ENCODE data around the gene PTHLH.

Gene PTHLH

DNA sequence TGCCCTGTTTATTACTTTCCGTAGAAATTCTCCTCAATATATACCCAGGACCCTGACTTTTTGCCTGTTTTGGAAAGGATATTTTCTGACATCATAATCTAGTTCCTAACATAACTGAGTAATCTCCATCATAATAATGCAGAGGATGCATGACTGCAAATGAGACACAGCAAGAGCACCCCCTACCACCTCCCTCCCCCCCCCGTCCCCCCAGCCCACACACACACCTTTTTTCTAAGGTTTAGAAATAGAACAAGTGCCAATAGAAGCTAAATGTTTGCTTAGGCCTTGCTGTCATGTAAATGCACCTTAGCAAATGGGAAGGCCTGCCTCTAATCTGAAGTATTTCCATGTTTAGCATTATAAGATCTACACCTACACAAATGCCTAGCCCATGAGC lies at the start of gene PTHLH:
Gene PTHLH (minus strand): TSS at position 13 of the 400 bp plus-strand sequence. CDS start 3,239 bp downstream, outside the sequence.
- DNase-seq = no peak

DNA sequence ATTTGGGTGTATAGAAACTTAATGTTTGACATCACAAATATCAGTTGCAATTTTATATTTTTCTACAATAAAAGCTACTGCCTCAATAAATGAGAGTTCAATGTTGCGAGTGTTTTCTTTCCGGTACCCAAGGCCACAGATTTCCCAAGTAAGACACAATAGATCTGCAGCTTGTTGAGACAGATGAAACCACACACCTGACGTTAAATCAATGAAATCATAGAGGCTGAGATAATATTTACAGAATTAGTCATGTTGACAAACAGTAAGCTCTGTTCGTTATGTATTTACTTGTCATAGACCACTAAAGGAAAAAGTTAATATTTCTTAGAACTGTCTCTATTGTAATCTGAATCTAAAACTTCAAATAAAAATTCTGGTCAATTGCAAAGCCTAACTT lies 49.2 kb upstream of the PTHLH start:
- no peak for DNase-seq

DNA sequence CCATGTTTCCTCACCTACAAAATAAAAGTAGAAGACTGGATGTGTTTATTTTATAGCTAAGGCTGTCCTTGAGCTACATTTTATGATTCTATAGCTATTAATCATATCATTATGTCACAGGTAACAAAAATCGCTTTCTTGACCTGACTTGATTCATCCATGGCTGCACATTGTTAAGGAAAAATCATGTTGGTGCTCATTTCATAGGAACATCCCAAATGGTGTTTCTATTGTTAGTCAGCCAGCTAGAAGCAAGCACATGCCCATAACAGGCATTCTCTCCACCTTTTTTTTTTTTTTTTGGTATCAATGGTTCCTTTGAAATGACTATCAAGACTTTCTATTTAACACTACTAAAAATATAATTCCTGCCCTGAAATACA lies 45.3 kb upstream of the PTHLH start:
- no peak for DNase-seq

DNA sequence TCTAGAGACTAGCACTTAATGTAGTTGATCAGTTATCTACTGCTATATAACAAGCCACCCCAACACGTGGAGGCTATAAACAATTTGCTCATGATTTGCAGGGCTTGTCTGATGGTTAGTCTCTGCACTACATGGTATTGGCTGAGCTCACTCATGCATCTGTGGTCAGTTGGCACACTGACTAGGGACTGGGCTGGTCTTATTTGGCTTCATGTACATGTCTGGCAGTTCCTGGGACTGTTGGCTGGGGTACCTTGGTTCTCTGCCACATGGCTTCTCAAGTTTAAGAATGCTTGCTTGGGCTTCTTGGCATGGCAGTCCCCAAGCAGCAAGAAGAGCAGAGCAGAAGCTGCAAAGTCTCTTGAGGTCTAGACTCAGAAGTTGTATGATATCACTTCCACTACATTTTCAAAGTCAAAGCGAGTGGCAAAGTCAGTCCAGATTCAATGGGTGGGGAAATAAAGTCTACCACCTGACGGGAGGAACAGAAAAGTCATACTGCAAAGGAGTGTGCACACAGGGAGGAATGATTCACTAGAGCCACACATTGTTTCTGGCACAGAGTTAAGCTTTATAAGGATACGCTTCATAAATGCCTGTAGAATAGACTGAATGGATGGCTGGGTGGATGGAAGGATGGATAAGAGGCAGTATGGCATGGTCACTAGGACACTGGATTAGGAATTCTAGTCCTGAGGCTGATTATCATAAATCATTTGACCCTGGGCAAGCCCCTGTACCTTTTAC lies 44.8 kb upstream of the PTHLH start:
- DNase-seq = no peak

DNA sequence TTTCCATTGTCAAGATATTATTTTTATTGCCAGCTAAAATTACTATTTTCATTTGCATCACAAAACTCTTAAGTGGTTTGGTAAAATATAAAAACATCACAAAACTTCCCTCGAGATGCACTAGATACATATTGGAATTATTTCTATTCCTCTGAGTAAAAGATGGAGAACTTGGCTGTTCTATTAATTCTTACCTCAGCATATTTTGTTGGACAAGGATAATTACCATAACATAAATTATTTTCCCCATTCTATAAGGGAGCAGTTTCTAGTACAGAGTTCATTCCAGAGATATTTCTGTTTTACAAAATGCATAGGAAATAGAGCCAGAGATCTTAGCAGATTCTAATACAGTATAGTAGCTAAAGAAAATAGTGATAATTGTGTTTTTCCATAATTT lies 42.6 kb upstream of the PTHLH start:
- DNase-seq = no peak

DNA sequence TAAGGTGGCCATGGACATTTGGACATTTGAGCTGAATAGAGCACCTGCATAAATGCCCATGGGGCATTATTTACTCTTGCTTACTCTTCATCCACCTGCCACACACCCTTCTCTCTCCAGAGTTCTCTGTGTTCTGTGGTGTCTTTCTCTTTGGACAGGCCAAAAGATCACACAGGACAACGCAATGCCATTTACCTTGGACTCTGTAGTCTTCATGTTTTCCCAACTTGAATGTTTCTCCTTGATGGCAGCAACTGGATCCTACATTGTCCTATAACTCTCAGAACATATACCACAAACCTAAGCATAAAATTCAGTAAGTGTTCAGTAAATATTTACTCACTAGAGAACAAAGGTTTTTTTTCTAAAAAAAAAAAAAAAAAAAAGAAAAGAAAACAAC lies 41.7 kb upstream of the PTHLH start:
- no peak for DNase-seq

DNA sequence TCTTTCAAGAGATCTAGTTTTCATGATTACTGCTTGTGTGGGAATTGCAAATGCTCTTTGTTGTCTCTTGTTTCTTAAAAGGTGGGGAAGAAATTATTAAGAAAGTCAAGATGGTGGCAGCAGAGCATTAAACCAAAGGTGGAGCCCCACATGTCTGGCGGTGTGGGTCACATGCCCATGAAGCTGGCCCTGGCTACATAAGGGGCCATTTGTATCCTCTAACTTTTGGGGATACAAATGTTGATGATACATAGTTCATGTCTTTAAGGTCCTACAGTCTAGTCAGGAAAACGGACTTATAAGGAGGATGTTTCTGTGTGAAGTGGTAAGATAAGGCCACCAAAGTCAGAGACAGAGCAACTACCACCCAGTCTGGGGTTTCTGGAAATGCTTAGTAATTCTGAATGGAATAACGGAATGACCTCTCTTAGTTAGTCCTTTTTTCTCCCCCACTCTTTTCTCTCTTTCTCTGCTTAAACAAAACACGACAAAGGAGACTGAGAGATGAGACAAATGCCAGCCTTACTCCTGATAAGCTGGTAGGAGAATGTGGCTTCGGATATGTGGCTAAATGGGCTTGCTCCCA lies 39.9 kb upstream of the PTHLH start:
- DNase-seq = no peak

DNA sequence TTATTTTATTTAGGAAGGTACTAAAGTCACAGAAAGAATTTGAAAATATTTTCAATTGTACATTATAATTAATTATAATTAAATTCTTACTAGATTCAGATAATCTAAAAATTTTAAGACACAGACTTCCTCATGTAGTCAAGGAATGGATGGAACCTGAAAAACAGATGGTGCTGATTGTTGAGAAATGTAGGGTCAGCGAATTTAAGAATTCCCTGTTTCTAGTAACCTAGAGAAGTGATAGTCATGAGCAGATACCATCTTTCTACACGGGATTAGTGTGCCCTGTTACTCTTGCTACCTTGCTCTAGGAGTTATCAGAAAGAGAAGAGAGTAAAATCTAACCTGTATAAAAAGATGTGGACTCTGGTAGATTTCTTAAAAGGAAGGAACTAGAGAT lies 37.5 kb upstream of the PTHLH start:
- no peak for DNase-seq

DNA sequence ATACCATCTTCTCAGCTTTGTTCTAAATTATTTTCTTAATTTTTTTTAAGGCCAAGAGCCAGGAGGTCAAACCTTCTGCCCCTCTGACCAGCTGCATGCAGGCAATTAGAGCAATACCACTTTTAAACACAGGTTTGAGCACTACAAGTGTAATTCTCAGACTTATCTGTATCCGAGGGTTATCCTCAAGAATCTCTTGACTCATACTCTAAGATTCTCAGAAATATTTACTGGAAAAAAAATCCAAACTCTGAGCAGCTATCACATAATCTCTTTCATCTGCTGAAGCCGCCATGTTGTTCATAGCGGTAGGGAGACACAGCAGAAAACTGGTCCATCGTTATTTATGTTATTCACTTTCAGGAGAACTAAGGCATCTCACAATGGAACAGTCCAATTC lies 27.4 kb upstream of the PTHLH start:
- no peak for DNase-seq

DNA sequence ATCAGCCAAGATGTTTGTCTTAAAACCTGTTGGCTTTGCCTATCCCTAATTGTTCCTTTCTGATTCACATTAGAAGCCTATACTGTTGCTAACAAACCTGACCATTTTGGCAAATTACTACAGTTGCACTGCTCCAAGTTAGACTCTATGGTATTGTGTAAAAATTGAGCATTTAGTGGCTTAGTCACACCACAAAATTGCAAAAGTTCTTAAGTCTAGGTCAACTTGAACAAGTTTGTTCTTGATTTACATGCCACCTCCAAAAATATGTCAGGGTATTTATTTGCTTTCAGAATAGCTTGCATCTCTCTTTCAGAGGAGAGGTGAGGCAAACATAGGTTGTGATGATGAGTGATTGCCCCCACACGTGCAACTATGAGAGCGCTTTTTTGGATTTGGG lies 27.0 kb upstream of the PTHLH start:
- DNase-seq = no peak

DNA sequence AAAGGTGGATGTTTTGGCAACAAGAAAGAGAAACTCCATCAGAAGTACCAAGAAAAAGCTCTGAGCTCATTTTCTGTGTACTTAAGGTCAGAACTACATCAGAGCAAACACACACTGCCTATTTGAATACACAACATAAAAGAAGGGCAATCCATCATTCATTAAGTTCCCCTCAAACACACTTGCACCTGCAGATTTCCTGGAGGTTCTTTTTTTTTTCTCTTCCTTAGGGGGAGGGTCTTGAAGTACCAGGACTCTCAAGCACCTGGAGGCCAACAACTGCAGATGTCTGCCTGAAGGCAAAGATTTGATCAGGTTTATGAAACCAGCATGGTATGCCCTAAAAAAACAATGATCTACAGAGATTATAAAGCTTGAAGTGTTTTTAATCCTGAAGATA lies 26.1 kb upstream of the PTHLH start:
- no peak for DNase-seq

DNA sequence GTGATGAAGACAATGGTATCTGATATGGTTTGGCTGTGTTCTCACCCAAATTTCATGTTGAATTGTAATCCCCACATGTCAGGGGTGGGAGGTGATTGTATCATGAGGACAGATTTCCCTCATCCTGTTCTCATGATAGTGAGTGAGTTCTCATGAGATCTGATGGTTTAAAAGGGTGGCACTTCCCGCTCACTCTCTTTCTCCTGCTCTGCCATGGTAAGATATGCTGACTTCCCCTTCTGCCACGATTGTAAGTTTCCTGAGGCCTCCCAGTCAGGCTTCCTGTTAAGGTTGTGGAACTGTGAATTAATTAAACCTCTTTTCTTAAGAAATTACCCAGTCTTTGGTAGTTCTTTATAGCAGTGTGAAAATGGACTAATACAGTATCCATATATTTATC lies 25.6 kb upstream of the PTHLH start:
- no peak for DNase-seq

DNA sequence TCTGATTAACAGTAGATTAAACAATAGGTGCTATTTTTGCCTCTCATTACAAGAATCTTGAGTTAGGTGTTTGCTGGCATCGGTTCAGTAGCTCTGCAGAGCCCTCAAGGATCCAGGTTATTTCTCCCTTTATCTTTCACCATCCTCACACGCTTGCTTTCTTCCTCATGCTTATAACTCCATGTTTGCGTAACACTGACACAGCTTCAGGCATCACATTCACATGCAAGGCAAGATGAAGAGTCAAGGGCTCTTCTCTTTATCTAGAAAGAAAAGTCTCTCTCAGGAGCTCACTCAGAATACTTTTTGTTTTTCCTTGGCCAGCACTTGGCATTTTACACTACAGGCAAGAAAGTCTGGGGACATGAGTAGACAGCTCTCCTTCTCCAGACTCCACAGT lies 24.2 kb upstream of the PTHLH start:
- no peak for DNase-seq

DNA sequence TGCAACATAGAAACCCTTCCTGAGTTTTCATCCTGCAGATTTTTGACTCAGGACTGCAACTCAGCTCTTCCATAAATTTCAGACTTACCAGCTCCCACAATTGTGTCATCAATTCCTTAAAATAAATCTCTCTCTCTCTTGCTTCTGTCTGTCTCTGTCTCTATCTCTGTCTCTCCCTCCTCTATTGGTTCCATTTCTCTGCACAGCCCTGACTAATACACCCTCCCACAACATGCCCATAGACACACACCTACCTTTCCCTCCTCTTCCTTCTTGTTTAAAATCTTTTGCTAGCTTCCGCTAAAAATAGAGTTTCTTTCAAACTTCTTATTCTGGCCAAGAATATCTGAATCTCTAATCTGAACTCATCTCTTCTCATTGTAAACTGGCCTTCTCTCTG lies 22.9 kb upstream of the PTHLH start:
- no peak for DNase-seq

DNA sequence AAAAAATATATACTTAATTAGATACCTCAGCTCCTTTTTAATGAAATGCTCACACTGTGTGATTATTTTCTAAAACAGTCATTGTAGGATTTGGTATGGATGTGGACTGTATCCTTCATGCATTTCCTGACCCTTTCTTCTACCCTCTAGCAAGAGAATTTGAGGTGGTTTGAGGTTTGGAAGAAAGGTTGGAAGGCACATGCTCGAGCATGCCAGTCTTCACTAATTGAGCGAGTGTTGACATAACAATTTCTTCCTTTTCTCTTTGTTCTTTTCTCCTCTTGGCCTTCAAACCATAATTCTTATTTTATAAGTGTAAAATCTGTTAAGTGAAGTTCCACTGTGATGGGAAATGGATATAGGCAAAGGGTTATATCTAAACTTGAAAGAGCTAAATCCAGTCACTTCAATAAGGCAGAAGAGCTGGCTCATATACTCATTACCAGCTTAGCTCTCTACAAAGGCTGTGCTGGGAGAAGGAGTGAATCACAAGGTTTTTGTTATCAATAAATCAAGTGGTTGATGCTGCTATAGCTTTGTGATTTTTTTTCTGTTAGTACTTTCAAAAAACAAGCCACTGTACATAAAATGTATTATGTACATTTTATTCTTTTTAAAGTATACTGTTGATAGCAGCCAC lies 16.2 kb upstream of the PTHLH start:
- DNase-seq = no peak

DNA sequence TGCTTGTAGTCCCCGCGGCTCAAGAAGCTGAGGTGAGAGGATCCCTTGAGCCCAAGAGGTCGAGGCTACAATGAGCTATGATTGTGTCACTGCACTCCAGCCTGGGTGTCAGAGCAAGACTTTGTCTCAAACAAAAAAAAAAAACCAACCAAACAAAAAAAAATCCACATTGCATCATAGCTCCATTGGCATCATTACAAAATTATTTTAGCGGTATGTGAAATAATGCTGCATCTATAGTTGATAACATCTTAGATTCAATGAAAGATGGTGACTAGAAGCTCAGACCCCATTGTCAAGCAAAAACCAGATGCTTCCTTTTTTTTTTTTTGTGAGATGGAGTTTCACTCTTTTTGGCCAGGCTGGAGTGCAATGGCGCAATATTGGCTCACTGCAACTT lies 14.8 kb upstream of the PTHLH start:
- DNase-seq = no peak

DNA sequence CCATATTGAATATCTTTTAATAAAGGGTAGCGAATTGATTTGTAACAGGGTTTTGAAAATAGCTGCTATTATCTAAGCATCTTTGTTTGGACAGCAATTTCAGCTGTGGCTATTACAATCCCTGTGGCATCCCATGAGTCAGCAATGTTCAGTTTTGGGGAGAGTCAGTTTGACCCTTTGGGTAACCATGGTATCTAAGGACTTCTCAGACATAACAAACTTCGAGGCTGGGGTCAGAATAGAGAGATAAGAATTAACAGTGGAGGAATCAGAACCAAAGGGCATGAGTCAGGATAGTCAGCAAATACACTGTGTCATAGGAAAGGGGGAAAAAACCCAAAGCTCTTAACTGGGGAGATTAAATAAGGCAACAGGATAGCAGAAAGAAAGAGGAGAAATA lies 11.7 kb upstream of the PTHLH start:
- no peak for DNase-seq

DNA sequence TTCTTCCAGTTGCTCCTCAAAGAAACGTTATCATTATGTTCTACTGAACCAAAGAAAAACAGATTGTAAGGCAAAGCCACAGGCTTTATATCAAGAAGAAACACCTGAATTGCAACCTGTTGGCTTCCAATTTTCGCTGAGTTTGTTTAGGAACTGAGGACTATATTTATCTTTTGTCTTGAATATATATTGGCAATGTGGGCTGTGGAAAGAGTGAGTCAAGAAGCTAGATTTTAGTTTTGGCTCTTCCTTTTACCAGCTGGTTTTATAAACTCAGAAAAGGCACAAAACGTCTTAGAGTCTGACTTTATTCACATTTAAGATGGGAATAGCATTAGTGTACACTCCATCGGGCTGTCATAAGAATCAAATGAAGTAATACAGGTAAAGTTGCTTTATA lies 10.4 kb upstream of the PTHLH start:
- no peak for DNase-seq

DNA sequence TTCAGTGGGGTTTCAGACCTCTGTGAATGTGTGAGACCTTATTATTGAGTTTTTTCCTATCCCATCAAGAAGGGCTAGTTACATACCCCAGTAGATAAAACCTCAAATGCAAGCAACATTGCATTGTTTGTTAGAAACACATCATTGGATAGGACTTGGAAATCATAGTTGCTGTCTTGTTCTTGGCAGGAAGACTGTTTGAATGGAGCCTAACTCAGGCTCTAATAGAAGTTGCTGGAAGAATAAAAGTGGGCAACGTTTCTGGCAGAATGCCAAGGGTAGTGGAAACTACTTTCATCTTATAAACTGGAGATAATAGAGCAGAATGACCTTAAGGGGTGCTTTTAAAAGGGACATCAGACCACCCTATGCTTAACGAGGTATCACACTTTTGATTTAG lies 9.9 kb upstream of the PTHLH start:
- DNase-seq = no peak

DNA sequence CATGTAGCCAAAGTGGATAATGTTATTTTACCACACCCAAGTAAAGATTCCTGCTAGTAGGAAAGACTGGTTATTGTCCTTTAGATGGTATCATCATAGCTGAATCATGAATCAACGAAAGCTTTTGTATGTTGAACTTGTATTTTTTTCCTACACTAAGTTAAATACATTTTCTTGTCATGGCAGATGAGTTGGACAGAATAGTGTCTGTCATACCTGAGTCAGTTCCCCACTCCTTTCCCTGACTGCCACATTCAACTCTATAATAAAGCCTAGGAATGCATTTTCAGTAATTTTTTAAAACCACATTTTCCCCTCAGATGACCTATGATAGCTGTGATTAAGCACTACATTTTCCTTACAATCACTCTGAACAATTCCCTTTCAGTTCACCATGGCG lies 9.3 kb upstream of the PTHLH start:
- no peak for DNase-seq

DNA sequence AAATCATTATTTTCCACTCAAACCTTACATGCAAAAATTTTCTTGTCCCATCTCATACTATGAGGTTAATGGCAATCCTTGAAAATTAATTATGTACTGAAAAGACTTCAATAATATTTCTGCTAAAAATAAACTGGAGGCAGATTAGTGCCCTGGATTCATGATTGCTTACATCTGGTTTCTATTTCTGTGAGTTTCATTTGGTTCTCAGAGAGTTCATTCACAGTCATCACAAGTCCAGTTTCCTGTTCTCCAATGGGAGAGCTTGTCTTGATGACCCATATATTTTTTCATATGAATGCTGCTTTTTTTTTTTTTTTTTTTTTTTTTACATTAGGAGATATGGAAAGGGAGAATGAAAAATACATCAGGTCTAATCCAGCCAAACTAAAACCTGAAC lies 6.6 kb upstream of the PTHLH start:
- DNase-seq = no peak

DNA sequence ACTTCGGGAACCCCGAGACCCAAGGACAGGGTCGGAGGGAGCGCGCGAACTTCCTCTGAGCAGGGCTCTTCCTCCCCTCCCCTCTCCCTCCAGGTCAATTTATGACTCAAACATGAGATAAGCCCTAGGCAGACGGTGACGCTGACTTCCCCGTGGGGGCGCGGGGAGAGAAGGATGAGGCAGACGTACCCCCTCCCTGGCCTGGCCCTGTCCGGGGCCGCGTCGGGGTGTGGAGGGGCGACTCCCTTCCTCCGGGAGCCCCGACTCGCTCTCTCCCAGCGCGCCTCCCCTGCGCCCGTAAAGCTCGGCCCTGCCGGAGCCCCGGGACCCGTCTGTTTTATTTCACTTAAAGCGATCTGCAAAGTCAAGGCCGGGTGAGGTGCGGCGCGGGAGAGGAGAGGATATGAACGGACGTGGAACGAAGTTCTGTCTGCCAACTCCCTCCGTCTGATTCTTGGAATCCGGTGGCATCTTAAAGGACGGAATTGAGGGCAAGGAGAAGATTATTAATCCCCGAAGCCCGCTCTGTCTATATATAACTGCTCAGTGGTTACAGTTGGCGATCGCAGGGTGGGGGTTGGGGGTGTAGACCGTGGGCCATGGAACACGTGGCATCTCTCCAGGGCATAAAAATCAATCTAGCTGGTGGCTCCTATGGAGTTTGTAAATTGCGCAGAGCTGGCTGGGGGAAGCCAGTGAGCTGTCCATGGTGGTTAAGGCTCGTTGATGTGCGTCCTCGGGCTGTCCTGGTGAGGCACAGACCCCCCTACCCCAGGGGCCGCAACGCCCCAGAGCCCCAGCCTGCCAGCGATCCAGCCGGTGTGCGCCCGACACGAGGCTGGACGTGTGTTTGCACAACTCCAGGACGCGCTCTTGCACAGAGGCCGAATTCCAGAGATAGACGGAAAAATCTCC lies 2.9 kb upstream of the PTHLH start:
- DNase-seq = peak; percentile 11 to 24

DNA sequence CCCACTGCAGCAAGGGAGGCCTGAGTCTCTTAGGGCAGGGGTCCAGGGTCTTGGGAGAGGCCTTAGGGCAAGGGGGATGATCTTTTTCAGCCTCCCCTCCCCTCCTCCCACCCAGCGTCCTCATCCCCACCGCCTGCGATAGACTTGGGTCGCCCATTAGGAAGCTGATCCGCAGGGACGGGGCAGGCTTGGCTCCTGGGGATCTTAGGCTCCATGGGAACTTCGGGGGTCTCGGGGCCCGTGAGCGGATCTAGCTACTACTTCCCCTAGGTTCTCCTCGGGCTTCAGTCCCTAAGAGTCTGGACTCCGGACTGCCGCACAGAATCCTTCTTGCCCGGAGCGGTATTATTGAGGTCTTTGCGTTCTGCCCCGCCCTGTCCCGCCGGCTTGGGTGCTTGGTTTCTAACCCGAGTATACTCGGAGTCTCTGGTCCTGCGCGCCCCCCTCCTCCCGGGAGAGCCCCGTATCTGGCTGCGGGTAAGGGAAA lies 2.2 kb upstream of the PTHLH start:
- DNase-seq = no peak
